ENCODE data around the gene FBXL4.

FBXL4 gene

DNA sequence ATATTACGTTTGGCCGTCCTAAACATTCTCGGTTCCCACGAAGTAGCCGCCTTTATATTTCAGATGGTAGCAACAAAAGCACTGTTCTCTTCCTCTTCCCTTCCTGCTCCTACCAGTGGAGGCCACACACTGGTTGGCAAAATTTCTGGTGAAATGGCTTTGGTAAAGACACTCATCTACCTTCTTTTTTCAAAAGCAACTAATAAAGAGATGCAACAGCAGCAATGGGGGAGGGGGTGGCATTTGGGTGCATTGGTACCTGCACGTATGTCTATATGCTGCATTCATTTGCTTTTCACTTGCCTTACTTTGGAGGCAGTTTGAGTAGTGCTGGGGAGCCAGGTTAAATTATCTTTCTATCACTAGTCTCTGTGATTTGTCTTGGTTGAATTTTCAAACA lies 107.4 kb downstream of the FBXL4 start:
- no peak for DNase-seq (ENCODE audit: low spot score)
- ChIA-PET POLR2A (ENCODE audit: low non-redundant PET) (no interaction called here), CTCF (no interaction called here)
- TF ChIP-seq, protein P1, sequence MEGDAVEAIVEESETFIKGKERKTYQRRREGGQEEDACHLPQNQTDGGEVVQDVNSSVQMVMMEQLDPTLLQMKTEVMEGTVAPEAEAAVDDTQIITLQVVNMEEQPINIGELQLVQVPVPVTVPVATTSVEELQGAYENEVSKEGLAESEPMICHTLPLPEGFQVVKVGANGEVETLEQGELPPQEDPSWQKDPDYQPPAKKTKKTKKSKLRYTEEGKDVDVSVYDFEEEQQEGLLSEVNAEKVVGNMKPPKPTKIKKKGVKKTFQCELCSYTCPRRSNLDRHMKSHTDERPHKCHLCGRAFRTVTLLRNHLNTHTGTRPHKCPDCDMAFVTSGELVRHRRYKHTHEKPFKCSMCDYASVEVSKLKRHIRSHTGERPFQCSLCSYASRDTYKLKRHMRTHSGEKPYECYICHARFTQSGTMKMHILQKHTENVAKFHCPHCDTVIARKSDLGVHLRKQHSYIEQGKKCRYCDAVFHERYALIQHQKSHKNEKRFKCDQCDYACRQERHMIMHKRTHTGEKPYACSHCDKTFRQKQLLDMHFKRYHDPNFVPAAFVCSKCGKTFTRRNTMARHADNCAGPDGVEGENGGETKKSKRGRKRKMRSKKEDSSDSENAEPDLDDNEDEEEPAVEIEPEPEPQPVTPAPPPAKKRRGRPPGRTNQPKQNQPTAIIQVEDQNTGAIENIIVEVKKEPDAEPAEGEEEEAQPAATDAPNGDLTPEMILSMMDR (conservative IDR thresholded peaks at IDR 0.05; ENCODE audit: low read depth) = no peak
- H3K27ac ChIP-seq = no peak overlapping the region

DNA sequence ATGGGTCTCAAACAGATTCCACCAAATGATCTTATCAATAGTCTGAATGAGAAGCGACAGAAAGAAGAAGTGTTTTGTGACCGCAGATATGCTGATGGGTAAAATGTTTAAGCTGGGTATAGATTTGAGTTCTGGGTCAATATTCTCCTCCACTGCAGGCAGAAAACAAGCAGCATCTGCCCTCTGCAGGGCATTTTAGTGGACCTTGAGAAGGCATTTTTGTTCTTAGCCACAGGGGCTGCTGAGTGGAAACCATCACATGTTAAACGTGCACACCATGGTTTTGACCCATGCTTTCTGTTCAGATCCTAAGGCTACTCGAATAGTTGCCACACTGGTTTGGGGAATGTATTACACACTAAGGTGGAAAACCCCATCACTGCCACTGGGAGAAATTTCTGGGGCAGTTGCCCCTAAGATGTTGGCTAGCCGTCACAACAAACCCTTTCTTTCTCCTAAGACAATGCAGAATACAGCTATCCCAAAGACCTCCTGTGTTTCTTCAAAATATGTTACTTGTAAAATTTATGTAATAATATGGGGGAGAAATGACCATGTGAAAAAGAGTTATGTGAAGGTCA lies 107.9 kb downstream of the FBXL4 start:
- ChIA-PET CTCF (no interaction called here), POLR2A (ENCODE audit: low non-redundant PET) (no interaction called here)
- TF ChIP-seq, protein P1 (conservative IDR thresholded peaks at IDR 0.05; ENCODE audit: low read depth) = no peak
- DNase-seq (ENCODE audit: low spot score) = no peak
- no peak overlapping the region for H3K27ac ChIP-seq

DNA sequence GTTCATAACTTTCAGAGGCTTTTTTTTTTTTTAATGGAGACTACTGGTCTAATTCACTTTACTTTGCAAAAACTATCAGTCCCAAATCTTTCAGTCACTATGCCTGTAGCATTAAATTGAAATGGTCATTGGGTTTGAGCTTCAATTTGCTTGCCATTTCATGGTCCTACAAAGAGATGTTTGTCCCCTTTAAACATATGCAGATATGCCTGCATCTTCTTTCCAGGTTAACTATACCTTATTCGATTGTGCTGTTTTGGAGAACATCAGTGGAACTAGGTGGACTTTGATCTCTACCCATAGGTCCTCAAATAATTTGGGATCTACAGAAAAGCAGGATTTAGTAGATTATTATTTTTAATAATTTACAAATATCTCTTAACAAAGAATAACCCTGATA lies 108.8 kb downstream of the FBXL4 start:
- H3K27ac ChIP-seq = no peak overlapping the region
- no peak for DNase-seq (ENCODE audit: low spot score)
- CTCF ChIA-PET = no interaction called here
- POLR2A ChIA-PET (ENCODE audit: low non-redundant PET) = no interaction called here
- TF ChIP-seq, protein P1 (conservative IDR thresholded peaks at IDR 0.05; ENCODE audit: low read depth) = no peak

DNA sequence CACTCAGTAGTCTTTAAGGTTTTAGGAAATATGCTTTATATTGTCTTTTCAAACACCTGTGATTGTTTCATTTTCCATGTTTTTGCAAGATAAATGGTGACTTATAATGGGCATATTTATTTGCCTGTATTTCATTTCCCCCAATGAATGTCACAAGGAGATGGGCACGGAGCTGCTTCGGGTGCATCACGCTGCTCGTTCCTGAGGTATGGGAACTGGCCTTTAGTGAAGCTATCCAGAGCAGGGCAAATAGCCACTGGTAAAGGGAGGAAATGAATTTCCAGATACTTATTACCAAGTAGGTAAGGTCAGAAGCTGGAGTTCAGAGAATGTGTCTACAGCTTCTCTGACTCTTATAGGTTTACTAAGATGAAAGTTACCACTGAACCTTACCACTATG lies 109.7 kb downstream of the FBXL4 start:
- DNase-seq (ENCODE audit: low spot score) = no peak
- H3K27ac ChIP-seq = no peak overlapping the region
- TF ChIP-seq, protein P1 (conservative IDR thresholded peaks at IDR 0.05; ENCODE audit: low read depth) = no peak
- POLR2A ChIA-PET (ENCODE audit: low non-redundant PET) = no interaction called here
- CTCF ChIA-PET = interaction anchor here (0.6 kb wide), 1 partner anchor 12 kb away, joined by 3 read pairs; no protein-coding TSS in a partner anchor

DNA sequence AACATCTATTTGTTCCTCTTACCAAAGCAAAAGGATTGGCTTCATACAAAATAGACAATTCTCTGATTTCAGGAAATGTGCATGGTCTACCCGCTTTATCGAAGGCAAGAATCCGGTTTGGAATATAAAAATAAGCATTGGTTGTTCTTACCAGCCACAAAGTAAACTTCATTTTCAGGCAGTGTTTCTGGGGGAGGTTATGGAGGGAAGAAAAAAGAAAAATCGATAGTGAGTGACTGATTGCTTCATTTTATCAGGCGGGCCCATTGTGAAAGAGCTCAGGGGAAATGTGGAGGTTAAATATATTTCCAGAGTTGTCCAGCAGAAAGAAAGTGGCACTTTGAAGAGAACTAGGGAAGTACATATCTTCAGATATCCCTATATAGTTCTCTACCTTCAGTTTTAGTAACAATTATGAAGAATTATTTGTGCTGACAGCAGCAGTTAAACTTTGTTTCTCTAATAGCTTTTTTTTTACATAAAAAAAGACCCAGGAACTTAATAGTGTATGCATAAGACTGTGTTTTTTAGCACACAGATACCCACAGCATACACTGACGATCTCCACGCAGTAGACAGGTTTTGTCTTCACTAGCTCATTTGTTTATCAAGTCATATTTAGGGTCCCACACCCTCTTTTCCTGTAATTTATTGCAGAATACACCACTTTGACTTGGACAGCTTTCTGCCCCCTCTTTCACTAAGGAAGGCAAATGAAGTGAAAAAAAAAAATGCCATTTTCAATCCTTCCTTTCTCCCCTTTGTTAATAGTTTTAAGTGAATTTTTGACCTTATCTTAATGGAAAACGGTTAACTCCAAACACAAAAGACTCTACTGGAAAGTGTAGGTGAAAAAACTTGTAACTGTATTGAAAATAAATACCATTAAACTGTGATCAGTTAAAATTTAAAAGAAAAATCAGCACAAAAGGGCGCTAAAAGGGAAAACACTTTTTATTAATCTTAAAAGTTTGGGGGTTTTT lies 110.5 kb downstream of the FBXL4 start:
- TF ChIP-seq, protein P1 (conservative IDR thresholded peaks at IDR 0.05; ENCODE audit: low read depth) = no peak
- no peak for DNase-seq (ENCODE audit: low spot score)
- ChIA-PET CTCF (interaction anchor here (0.7 to 1.8 kb wide), 4 partner anchors 8 to 821 kb away, joined by 3 to 5 read pairs (median 3); no protein-coding TSS in a partner anchor), POLR2A (ENCODE audit: low non-redundant PET) (no interaction called here)
- no peak overlapping the region for H3K27ac ChIP-seq

DNA sequence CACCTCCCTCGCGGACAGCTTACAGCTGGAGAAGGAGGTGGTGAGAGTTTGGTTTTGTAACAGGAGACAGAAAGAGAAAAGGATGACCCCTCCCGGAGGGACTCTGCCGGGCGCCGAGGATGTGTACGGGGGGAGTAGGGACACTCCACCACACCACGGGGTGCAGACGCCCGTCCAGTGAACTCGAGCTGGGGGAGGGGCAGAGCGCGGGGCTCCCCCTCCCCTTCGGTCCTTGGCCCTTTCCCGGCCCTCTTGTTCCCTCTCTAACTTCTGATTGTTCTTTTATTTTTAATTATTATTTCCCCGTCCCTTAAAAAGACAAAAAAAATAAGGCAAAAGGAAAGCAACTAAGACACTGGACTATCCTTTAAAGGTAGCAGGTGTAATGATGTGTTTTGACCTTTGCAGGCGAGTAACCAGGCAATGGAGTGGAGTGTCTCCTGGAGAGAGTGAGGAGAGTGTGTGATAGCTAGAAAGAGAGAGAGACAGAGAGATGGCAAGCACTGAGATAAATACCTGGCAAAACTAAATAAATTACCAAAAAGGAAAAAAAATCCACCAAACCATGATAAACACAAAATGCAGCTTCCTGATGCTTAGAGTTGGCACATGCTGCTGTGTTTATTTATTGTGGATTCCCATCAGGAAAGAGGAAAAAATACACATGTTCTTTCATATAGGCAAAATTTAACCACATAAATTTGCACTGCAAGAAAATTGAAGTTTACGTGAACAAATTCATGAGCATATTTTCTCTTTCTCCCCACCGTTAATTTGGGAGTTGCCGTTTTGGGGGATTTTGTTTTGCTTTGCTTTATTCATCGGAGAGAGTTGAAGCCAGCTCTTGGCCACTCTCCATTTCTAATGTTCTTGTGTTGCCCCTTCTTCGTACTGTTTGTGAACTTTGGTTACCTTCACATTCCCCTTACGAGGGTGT lies 111.5 kb downstream of the FBXL4 start:
- no peak for DNase-seq (ENCODE audit: low spot score)
- TF ChIP-seq, protein P1 (conservative IDR thresholded peaks at IDR 0.05; ENCODE audit: low read depth) = no peak
- H3K27ac ChIP-seq = no peak overlapping the region
- CTCF ChIA-PET = interaction anchor here (0.6 to 1.8 kb wide), 3 partner anchors 9 to 870 kb away, joined by 3 to 5 read pairs (median 3); no protein-coding TSS in a partner anchor
- POLR2A ChIA-PET (ENCODE audit: low non-redundant PET) = no interaction called here

Data from RWPE1 (cell line).